Smooth muscle cell of bladder (primary cell): ENCODE data around the gene TP73. TPM values are rescaled to one million over a fixed set of nuclear protein-coding genes. Genes with fewer than 3 reads are reported as not detected.

Experiments used
- total RNA-seq: library from RNA; depleted of rRNA; stranded (reverse); fragments of >200 nt; gene quantifications from 2 replicates; pipeline ENCODE4 v1.2.3, GENCODE V29; 2014

TP73 gene
- total RNA-seq: not detected in 2 replicates

GRCh38 chr1:3651930-3652547 is at the start of gene TP73:
Gene TP73, plus strand, starts transcription at chr1:3652516. Its CDS starts 29,850 bp downstream, at chr1:3682366.

GRCh38 chr1:3611170-3612019 is 40.9 kb upstream of the TP73 start, which contains the start of gene MEGF6:
Gene MEGF6, minus strand, starts transcription at chr1:3611508. Its CDS starts 240 bp downstream, at chr1:3611268.

GRCh38 chr1:3624200-3625136 is 27.8 kb upstream of the TP73 start, which contains the start of gene TPRG1L:
Gene TPRG1L, plus strand, starts transcription at chr1:3625015. Its CDS starts 58 bp downstream, at chr1:3625073.

GRCh38 chr1:3649342-3650247 is 2.7 kb upstream of the TP73 start, which contains the start of gene WRAP73:
Gene WRAP73, minus strand, starts transcription at chr1:3650103. Its CDS starts 104 bp downstream, at chr1:3649999.

DNA sequence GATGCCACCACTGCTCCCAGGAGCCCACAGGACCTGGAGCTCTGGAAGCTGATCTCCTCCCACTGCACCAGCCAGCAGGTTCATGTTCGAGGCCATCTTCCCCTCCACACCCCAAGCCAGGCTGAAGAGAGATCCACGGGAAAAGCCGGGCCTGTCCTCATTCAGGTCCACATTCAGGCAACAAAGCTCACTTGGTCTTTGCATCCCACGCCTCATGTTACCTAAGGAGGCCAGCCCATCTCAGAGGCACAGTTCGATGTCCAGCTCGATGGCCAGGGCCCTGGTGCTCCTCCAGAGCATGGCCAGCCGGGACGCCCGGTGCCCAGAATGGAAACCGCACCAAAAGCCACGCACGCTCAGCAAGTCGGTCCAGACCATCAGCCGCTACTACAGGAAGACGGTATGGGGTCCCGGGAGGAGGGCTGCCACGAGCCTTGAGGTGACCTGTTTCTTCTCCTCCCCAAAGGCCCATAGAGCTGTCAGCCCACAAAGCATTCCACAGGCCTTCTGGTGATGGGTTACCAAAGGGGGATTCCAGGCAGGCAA is 100.2 kb downstream of the TP73 start, which contains the start of gene CCDC27:
CCDC27 (plus strand) TSS at position 51 of the 546 bp plus-strand sequence; CDS start at position 83, 32 bp downstream.

DNA sequence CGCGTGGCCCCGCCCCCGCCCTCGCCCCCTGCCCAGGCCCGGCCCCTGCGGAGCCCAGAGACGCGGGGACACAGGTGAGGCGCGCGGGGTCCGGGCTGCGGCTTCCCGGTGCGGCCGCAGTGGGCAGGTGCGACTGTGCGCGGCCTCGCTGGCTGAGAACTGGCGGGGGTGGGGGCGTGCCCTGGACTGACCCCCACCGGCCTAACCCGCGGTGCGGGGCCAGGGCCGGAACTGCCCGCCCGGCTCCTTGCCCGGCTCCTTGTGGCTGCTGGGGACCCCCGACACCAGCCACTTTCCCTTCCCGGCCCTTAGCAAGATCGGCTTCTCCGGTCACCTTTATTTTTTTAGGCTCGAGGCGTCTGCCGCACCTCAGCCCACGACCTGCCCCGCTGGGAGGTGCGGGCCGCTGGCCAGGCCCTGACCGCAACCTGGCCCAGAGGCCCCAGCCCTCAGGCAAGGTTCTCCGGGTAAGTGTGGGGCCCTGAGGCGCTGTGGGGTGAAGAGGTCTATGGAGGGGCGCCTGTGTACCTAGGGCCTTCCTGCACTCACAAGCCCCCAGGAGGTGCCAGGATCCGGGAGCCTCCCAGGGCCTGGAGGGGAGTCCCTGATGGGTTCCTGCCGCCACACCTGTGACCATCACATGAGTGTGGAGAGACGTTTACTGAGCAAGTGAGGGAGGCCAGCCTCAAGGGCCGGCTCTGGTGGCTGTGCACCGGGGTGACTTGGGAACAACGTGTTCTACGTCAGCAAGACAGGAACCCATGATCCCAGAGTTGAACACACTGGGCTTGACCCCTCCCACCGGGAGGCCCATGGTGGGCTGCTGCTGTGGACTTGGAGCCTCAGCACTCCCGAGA is 120.6 kb downstream of the TP73 start, which contains the start of gene SMIM1:
SMIM1 (plus strand) TSS at position 35 of the 857 bp plus-strand sequence. CDS start 2,625 bp downstream, outside the sequence.

Other genes starting within 250 kb of the TP73 start
- under 0.01 and 0.09 TPM in 2 replicates for gene ARHGEF16, start 197.9 kb upstream of the TP73 start, total RNA-seq
- 3.0 and 25.9 TPM in 2 replicates for gene MEGF6, start 41.0 kb upstream of the TP73 start, total RNA-seq
- 22.4 and 24.9 TPM in 2 replicates for gene TPRG1L, start 27.5 kb upstream of the TP73 start, total RNA-seq
- gene WRAP73, start 2.4 kb upstream of the TP73 start, total RNA-seq: 12.1 and 15.7 TPM in 2 replicates
- not detected in 2 replicates for gene CCDC27, start 99.9 kb downstream of the TP73 start, total RNA-seq
- 2.0 and 2.6 TPM in 2 replicates for gene SMIM1, start 120.2 kb downstream of the TP73 start, total RNA-seq
- 21.5 and 32.5 TPM in 2 replicates for gene LRRC47, start 144.0 kb downstream of the TP73 start, total RNA-seq
- gene CEP104, start 204.7 kb downstream of the TP73 start, total RNA-seq: 15.2 and 24.8 TPM in 2 replicates
- gene DFFB, start 205.0 kb downstream of the TP73 start, total RNA-seq: 7.9 and 8.2 TPM in 2 replicates
- 18.2 and 25.4 TPM in 2 replicates for gene C1orf174, start 247.8 kb downstream of the TP73 start, total RNA-seq